ENCODE results near the gene CASKIN2.

DNA sequence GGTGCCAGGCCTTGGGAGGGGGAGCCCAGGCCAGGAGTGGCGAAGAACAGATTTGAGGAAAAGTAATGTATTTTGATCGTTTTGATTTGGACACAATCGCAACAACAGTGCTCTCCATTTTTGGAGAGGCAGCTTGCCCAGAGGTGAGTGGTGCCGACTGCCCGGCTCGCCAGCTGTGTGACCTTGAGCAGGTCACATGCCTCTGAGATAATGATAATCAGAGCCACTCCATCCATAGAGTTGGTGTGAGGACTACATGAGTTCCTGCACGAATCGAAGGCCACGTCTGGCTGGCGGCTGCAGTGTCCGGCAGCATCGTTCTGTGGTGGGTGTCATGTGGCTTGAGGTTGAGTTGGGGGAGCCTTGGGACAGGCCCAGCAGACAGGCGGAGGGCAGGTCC, 30.8 kb upstream of the CASKIN2 start:
- TF ChIP-seq POLR2A (IDR thresholded peaks at IDR 0.05; ENCODE audit: low read depth, low read length) (no peak), SPI1 (IDR thresholded peaks at IDR 0.05; ENCODE audit: low read depth, low read length) (no peak), POLR2AphosphoS5 (IDR thresholded peaks at IDR 0.05; ENCODE audit: low read depth, low read length) (no peak), TAF1 (IDR thresholded peaks at IDR 0.05; ENCODE audit: low read depth, low read length) (no peak)

Data from GM12891 (cell line).